HUDEP-2 (cell line): Measurements from ENCODE around the gene SCART1.
"Not testable (repeated sequence)": the region's sequence is repeated elsewhere in the genome, so short reads cannot be mapped to it uniquely, and the experiment has no call there.

Experiments used
- DNase-seq, 76 experiments: peaks; one replicate each; lab custom pipeline; 2025; ENCODE audit not compliant: unreplicated experiment in 76 of 76; lab: John Stamatoyannopoulos, UW

The SCART1 gene

GRCh38 chr10:133453516-133454203 lies at the start of gene SCART1:
Gene SCART1 (plus strand): TSS chr10:133453945. CDS start chr10:133453998, 53 bp downstream.
- DNase-seq: peak in 1 of 76 experiments; percentile 9

DNA sequence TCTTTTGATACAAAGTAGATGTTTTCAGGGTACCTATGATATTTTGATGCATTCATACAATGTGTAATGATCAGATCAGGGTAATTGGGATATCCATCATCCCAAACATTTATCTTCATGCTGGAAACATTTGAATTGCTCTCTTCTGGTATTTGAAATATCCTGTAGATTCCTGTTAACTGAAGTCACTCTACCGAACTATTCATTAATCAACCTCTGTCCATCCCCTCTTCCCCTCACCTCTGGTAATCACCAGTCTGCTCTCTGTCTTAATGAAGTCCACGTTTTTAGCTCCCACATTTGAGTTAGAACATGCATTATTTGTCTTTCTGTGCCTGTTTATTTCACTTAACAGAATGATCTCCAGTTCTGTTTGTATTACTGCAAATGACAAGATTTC lies 48.5 kb upstream of the SCART1 start:
- no peak for DNase-seq

GRCh38 chr10:133405844-133406527 lies 47.8 kb upstream of the SCART1 start:
- no peak for DNase-seq

DNA sequence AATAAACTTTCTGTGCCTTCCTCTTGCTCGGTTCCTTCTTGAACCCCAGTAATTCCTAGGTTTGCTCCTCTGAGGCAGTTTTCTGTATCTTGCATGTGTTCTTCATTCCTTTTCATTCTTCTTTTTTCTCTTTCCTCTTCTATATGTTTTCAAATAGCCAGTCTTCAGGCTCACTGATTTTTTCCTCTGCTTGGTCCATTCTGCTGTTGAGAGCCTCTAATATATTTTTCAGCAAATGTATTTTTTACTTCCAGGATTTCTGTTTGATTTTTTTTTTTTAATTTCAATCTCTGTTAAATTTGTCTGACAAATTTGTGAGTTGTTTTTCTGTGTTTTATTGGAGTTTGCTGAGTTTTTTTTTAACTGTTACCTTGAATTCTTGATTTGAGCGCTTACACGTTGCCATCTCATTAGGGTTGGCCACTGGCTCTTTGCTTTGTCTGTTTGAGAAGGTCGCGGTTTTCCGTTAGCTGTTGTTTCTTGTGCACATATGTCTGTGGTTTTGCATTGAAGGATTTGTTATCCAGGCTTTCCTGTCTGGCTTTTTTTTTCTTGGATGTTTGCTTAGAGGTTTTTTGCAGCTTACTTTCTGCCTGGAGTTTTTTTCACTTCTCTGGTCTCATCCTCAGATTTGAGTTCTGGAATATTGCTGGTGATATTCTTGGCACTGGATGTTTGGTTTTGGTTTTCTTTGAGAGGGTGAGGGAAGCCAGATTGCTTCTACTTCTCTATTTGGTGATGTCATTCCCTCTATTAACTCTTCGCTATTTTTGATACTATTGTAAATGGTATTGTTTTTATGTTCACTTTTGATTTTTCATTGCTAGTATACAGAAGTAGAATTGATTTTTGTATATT lies 42.0 kb upstream of the SCART1 start:
- no peak for DNase-seq

- no peak for DNase-seq
These were observed 41.4 kb upstream of the SCART1 start for GRCh38 chr10:133412381-133412711.

DNA sequence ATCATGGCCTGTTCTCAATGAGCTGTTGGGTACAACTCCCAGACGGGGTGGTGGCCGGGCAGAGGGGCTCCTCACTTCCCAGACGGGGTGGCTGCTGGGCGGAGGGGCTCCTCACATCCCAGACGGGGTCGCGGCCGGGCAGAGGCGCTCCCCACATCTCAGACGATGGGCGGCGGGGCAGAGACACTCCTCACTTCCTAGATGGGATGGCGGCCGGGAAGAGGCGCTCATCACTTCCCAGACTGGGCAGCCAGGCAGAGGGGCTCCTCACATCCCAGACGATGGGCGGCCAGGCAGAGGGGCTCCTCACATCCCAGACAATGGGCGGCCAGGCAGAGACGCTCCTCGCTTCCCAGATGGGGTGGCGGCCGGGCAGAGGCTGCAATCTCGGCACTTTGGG lies 39.3 kb upstream of the SCART1 start:
- DNase-seq: not testable (repeated sequence)

GRCh38 chr10:133415752-133416151 lies 38.0 kb upstream of the SCART1 start:
- DNase-seq: peak in 2 of 76 experiments; percentile 3 to 19

DNA sequence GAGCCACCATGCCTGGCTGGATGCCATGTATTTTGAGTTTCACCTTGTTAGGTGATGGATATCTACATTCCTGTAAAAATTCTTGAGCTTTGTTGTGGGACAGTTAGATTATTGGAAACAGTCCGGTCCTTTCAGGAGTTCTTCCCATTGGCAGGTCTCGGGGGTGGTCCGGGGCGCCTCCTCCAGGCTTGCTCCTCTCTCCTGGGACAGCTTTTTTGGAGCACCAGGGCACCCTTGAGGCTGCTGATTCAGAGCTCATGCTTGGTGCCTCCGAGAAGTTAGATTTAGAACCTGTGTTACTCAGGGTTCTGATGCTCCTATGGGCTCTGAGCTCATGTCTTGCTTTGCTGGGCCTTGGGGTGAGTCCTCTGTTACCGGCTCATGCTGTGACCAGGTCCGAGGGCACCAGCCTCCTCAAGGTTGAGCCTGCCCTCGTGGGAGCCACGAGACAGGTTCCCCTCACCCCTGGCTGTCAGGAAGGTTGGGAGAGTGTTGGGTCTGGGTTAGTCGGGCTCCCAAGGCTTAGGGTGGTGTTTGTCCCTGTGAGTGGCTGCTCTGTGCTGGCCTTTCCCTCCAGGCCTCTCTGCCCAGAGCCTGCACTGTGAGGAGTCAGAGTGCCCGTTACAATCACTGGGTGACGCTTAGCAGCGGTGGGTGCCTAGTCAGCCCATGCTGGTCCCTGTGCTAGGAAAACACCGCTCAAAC lies 35.3 kb upstream of the SCART1 start:
- no peak for DNase-seq

DNA sequence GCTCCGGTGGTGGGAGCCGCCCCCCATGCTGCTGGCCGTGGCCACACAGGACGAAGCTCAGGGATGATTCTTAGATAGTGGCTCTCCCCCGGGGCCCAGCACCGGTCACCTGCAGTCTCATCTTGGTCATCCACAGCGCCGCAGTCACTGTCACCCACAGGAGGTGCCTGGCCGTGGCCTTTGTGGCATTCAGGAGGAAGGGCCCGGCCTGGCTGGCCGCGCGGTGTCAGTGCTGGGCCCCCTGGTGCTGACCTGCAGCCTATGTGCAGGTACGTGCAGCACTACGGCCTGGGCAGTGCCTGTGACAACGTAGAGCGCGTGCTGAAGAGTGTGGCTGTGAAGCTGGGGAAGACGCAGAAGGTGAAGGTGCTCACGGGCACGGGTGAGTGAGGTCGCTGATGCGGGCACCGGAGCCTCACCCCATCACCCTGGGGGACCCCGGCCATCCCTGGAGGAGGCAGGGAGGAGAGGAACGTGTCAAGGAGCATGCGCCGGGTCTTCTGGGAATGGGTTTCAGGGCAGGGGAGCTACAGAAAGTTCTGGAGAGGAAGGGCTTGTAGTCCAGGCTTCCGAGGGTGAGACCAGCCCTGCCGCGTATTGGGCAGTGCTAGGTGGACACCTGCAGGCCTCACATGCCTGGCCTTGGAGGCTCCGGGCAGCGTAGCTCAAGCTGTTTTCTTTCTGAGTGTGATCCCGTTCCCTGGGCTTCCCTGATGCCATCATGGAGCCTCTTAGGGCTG lies 34.4 kb upstream of the SCART1 start:
- no peak for DNase-seq

- no peak for DNase-seq
These were observed 33.7 kb upstream of the SCART1 start for GRCh38 chr10:133420028-133420427.

DNA sequence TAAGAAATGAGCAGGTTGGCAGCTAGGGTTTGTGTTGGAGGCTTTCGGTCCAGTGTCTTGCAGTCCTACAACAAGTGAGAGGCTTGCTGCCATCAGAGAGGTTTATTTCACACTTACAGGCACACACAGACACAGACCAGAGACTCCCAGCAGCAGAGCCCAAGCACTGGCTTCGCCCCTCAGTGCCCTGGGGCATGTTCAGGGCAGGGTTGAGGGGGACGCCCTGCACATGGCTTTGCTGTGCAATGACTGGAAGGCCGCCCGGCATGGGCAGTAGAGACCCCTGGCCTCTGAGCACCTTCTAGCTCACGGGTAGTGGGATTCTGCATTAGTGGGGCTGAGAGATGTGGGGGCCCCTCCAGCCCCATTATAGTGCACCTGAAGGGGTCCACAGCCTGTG lies 33.2 kb upstream of the SCART1 start:
- DNase-seq: no peak

DNA sequence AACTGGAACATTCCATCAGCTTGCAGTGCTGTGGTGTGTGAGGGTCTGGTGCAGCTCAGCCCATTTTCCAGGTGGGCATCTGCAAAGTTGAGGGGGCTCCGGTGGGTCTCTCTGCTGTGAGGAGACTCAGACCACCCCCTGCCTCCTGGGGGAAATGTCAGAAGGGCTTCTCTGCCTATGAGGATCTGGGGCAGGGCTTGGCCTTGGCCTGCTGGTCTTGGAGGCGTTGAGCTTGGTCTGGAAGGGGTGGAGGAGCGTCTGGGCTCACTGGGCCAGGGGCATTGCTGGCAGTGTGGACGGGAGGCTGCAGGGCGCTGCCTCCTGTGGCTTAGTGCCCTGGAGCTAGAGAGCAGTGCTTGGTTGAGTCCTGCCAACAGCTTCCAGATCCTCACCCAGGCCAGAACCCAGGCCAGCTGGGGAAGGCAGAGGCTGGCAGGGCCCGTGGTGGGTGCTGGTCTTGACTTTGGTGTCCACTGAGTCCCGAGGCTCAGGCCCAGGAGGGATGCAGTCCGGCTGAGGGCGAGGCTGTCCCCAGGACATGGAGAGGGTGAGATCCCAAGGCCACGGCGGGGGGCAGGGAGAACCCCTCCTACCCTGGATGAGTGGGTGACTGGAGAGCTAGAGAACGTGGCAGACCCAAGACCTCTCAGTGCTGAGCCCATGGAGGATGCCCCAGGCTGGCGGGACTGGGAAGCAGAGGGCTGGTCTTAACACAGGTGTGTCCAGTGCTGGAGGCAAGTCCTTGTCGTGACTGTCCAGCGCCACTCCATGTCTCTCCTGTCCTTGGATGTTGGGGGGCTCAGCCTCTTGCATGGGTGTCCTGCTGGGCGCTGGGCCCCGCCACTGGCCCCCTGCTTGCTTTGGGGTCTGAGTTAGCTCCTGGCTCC lies 32.2 kb upstream of the SCART1 start:
- DNase-seq: no peak

GRCh38 chr10:133422223-133422806 lies 31.4 kb upstream of the SCART1 start:
- DNase-seq: no peak

DNA sequence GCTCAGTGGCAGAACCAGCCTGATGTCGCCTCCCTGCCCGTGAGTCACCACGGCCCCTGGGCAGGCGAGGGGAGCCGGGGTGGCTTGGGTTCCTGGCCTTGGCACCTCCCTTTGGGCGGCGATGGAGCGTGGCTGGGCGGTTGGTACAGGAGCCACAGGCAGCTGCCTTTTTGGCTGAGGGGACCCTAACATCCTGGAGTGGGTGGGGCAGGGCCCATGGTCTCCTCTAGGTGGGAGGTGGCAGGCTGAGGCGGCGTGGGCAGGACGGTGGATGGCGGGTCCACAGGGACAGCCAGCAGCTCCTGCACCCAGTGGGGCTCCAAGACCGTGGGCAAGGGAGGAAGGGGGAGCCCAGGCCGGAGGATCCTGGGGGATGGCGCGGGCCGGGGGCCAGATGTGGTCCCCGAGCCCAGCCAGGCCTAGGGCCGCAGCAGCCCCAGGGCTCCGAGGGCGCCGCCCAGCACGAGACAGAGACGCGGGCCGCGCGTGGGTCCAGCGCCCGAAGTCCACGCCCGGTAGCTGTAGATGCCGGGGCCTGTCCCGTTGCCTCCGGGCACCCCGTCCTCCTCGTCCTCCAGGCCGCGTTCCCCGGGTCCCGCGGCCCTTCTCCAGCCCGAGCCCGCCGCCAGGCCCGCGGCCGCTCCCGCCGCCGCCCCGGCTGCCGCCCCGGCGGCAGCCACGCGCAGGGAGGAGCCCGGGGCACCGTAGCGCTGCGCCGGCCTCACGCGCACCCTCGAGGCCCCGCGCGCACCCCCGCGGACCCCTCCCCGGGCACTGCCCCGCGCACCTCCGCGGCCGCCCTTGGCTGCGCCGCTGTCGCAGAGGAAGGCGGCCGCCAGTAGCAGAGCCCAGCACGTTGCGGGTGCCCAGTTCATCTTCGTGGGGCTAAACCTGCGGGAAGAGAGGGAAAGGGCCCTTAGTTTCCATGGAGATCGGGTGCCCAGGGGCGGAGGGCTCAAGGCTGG lies 30.7 kb upstream of the SCART1 start:
- DNase-seq: no peak

- not testable (repeated sequence) for DNase-seq
These were observed 29.6 kb upstream of the SCART1 start for GRCh38 chr10:133424102-133424501.

DNA sequence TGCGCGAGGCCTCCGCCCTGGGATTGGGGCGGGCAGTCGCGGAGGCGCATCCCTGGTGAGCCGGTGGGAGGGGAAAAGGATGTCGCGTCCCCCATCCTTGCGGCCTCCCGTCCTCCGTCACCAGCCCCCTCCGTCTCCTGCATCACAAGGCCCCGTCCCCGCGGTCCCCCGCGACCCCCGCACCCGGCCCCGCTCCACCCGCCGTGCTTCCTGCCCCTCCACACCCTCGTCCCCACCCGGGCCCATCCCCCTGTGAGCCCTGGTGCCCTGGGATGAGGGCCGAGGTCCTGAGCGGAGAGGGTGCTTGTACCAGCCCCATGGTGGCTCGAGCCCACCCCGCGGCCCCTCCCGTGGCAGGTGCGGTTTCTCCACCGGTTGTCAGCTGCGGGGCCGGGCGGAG lies 29.1 kb upstream of the SCART1 start, which contains the start of gene SPRN:
Gene SPRN (minus strand): TSS at position 25 of the 400 bp plus-strand sequence. CDS start 944 bp downstream, outside the sequence.
- DNase-seq: not testable (repeated sequence)

- DNase-seq: not testable (repeated sequence)
These were observed 24.2 kb upstream of the SCART1 start for GRCh38 chr10:133429571-133429970.
